Stimulated activated CD8-positive, alpha-beta memory T cell treated with anti-CD3 and anti-CD28 coated beads, Interleukin-7, amount 100 ng/mL, for 48 hours (primary cell): ENCODE results near the gene CDH6.

Experiments
- DNase-seq, 2 donors: peaks; one replicate each; pipeline ENCODE4 v3.0.0-alpha.2; 2020; ENCODE audit warnings: low read depth in 1 of 2; ENCODE audit errors: extremely low read depth in 1 of 2

CDH6 gene

DNA sequence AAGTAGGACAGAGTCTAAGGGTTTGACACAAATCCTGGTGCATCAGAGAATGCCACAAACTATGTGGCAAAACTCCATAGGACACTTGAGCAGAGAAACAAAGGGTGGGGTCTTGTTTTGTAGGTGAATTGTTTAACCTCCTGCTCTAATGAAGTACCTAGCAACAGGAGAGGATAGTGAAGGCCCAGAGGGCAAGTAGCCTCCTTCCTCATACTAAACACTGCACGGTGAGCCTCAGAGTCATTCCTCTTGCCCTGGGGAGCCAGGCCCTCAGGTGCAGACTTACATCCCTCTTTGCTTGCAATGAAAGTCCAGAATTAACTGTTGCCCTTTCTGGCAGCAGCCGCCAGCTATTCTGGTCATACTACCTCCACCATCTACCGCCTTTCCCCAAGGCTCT lies 172.3 kb downstream of the CDH6 start:
- no peak for DNase-seq

- DNase-seq = no peak
These were observed 173.5 kb downstream of the CDH6 start for GRCh38 chr5:31366941-31367340.

DNA sequence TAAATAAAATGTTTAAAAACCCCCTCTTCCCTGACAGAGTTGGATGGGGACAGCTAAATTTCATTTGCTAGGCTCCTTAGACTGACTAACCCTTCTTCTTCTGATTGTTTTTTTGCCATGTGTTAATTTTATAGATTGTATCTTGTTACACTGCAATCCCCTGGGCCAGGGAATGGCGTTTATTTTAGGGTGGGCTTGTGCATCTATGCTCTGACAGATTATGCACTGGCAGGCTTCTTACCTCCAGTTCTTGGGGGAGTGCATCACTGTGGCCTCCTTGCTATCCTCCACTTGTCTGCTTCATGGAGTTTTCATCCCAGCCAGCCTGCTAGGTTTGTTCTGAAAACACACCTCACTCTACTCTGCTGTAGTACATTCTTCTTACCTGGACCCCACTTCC lies 178.6 kb downstream of the CDH6 start:
- DNase-seq = no peak

GRCh38 chr5:31375999-31376720 lies 182.7 kb downstream of the CDH6 start:
- DNase-seq = no peak

- no peak for DNase-seq
These were observed 183.9 kb downstream of the CDH6 start for GRCh38 chr5:31377274-31377946.

DNA sequence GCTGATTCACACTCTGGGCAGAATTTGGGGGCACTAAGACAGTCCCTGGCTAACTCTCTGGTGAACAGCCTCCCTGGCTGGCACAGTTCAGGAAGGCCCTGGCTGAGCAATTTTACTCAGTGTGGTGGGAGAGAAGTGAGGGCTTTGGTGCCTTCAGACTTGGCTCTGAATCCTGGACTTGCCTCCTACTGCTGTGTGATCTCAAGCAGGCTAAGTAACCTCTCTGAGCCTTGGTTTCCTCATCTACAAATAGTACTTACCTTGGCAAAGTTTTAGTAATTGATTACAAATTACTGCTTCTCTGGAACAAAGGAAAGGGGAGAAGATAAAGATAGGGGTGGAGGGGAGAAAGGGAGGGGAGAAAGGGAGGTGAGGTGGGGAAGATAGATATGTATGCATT lies 184.7 kb downstream of the CDH6 start:
- DNase-seq = no peak
